Measurements from ENCODE around the gene CCSAP. TPM values are rescaled to one million over a fixed set of nuclear protein-coding genes. Genes with fewer than 3 reads are reported as not detected.

Gene CCSAP
- total and polyA plus RNA-seq, 8 donors = 7.1 to 11.4 (median 9.2) TPM

DNA sequence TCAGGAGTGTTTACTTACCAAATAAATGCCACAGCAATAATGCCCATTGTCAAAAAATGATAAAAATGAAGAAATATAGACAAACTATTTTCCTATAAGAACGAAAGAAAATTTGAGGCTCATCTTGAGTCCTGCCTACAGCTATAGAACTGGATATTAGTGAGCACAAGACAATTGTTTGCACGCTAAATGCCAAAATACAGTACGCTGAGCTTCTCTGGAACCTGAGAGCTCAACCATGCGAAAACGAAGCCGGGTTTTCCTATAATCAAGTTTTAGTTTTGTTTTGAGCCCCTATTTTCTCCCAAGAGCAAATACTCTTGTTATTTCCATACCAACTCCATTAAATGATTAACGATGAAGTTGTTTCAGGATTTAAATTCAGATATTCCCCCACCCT, 42.0 kb upstream of the CCSAP start:
- Histone ChIP-seq H3K4me3 (no peak overlapping the region), H3K27me3 (peaks cover 0 to 15% of the 10 kb centered on the region in 2 donors), H3K36me3 (no peaks in the 10 kb centered on the region), H3K4me1 (no peaks in the 10 kb centered on the region), H3K27ac (no peak overlapping the region), H3K9me3 (no peaks in the 10 kb centered on the region)
- DNase-seq (no peak), ATAC-seq (no peak)
- intact Hi-C loops (cut with DNase I) = no loop called here
- TF ChIP-seq, protein P1, sequence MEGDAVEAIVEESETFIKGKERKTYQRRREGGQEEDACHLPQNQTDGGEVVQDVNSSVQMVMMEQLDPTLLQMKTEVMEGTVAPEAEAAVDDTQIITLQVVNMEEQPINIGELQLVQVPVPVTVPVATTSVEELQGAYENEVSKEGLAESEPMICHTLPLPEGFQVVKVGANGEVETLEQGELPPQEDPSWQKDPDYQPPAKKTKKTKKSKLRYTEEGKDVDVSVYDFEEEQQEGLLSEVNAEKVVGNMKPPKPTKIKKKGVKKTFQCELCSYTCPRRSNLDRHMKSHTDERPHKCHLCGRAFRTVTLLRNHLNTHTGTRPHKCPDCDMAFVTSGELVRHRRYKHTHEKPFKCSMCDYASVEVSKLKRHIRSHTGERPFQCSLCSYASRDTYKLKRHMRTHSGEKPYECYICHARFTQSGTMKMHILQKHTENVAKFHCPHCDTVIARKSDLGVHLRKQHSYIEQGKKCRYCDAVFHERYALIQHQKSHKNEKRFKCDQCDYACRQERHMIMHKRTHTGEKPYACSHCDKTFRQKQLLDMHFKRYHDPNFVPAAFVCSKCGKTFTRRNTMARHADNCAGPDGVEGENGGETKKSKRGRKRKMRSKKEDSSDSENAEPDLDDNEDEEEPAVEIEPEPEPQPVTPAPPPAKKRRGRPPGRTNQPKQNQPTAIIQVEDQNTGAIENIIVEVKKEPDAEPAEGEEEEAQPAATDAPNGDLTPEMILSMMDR (IDR thresholded peaks at IDR 0.05) = no peak

DNA sequence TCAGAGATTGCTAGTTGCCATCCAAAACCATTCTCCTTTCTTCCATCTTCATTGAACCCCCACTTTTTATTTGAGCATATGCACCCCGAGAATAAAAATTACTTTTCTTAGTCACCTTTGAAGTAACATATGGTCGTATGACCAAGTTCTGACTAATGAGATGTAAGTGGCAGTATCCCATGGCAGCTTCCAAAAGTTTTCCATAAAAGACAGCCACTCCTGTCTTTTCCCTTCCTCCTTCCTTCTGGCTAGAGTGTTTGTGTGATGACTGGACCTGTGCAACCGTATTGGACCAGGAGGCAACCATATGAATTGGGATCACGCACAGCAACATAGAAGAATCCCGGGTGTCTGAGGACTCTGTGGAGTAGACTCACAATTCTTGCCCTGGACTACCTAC, 41.1 kb upstream of the CCSAP start:
- H3K4me3 ChIP-seq = no peak overlapping the region
- no peak for ATAC-seq
- peaks cover 0 to 15% of the 10 kb centered on the region in 2 donors for H3K27me3 ChIP-seq
- no peak overlapping the region for H3K27ac ChIP-seq
- no peaks in the 10 kb centered on the region for H3K4me1 ChIP-seq
- no peaks in the 10 kb centered on the region for H3K36me3 ChIP-seq
- intact Hi-C loops (cut with DNase I) = no loop called here
- TF ChIP-seq, protein P1 (IDR thresholded peaks at IDR 0.05) = no peak
- H3K9me3 ChIP-seq = no peaks in the 10 kb centered on the region
- DNase-seq = no peak

DNA sequence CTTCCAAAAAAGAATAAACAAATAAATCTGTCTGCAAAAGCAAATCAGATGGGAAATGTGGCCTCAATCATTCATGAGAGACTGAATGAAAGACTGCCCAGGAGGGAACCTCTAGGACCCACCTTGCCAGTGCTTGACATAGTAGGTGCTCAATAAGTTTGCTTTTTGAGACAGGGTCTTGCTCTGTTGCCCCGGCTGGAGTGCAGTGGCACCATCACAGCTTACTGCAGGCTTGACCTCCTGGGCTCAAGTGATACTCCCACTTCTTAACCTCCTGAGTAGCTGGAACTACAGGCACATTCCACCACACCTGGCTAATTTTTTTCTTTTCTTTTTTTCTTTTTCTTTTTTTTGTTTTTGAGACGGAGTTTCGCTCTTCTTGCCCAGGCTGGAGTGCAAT, 40.3 kb upstream of the CCSAP start:
- Histone ChIP-seq H3K9me3 (no peaks in the 10 kb centered on the region), H3K36me3 (no peaks in the 10 kb centered on the region), H3K27ac (no peak overlapping the region), H3K27me3 (peaks cover 0 to 15% of the 10 kb centered on the region in 2 donors), H3K4me3 (no peak overlapping the region), H3K4me1 (no peaks in the 10 kb centered on the region)
- intact Hi-C loops (cut with DNase I) = no loop called here
- no peak for ATAC-seq
- DNase-seq = no peak
- TF ChIP-seq, protein P1 (IDR thresholded peaks at IDR 0.05) = no peak

DNA sequence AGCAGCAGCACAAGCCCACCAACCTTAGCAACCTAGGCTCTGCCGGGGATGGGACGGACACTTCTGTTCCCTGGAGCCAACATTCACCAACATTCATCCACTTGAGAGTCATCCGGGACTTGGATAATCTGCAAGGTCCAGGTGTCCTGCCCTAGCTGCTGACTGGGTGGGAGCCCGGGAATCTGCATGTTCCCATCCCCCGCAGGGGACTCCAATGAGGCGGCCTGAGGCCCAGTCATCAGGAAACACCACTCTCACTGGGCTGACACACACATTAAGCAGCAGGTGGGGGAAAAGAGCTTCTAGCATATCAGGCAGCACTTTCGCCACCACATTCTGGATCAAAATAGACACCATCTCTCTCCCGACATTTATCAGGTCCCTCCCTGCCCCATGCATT, 38.4 kb upstream of the CCSAP start:
- Histone ChIP-seq H3K4me3 (no peak overlapping the region), H3K27ac (no peak overlapping the region), H3K4me1 (no peaks in the 10 kb centered on the region), H3K27me3 (peaks cover 0 to 15% of the 10 kb centered on the region in 2 donors), H3K36me3 (no peaks in the 10 kb centered on the region), H3K9me3 (no peaks in the 10 kb centered on the region)
- DNase-seq = no peak
- intact Hi-C loops (cut with DNase I) = no loop called here
- TF ChIP-seq, protein P1 (IDR thresholded peaks at IDR 0.05) = no peak
- no peak for ATAC-seq

DNA sequence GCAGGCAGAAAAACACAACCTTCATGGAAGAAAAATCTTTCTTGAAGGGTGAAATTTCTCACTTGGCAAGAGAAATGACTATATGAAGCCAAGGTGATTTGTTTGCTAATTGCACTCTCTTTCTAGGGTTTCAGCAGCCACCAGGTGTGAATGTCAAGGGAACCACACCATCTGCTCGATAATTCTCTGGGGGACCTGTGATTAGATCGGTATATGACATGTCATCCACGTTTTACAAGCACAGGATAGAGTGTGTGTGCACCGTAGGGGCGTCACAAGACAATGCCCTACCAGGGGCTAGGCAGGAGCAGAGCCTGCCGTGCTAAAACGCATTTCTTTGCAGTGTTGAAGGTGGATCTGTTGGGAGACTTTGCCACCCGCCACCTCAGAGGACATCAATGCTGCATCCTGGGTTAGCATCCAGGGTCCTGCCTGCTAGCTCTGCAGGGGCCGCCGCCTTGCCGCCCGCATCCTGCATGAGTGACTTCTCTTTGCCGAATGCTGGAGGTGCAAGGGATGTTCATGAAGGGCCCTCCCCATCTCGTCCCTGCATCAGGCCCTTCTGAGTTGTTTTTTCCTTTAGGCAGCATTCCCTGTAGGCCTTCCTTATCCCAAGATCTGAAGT, 37.8 kb upstream of the CCSAP start:
- intact Hi-C loops (cut with DNase I) = no loop called here

More for the DNA sequence above, 37.8 kb upstream of the CCSAP start:
- H3K27me3 ChIP-seq = peaks cover 0 to 15% of the 10 kb centered on the region in 2 donors
- no peak for ATAC-seq
- H3K36me3 ChIP-seq = no peaks in the 10 kb centered on the region
- no peak overlapping the region for H3K27ac ChIP-seq
- TF ChIP-seq, protein P1 (IDR thresholded peaks at IDR 0.05) = no peak
- no peaks in the 10 kb centered on the region for H3K9me3 ChIP-seq
- H3K4me3 ChIP-seq = no peak overlapping the region
- DNase-seq = no peak
- H3K4me1 ChIP-seq = no peaks in the 10 kb centered on the region

Measured in left lung (tissue), 10 donors.